Panc1 (cell line): ENCODE measurements around the gene CD101. TPM values are rescaled to one million over a fixed set of nuclear protein-coding genes. Genes with fewer than 3 reads are reported as not detected.

Experiments used
- ATAC-seq: fragments of 200-7000 bp; cut with Tn5 transposase; 2 replicates; pipeline ENCODE4 v1.9.1; 2020; ENCODE audit warnings: mild to moderate bottlenecking, moderate library complexity
- BruUV-seq: library from RNA; stranded (reverse); fragments of 400-500 nt; replicated peaks from 2 replicates; lab custom pipeline; 2021; lab: Mats Ljungman, UMichigan
- CTCF ChIA-PET: fragments of 300-600 bp; sonication (Branson Sonifier 250); formaldehyde crosslinking; loops from one replicate; lab custom pipeline; 2022; ENCODE audit warnings: antibody characterized with exemption; lab: Charles Lee
- POLR2A ChIA-PET: fragments of 300-600 bp; sonication (Branson Sonifier 250); formaldehyde crosslinking; loops from one replicate; lab custom pipeline; 2022; ENCODE audit warnings: antibody characterized with exemption; lab: Charles Lee
- DNase-seq: peaks from one replicate; pipeline ENCODE4 v3.0.0-alpha.2; 2010; ENCODE audit warnings: low read depth, low spot score
- H3K27ac ChIP-seq: 2 replicates; pipeline ENCODE4 v1.5.1; 2011; ENCODE audit warnings: mild to moderate bottlenecking, low read length, inconsistent platforms
- H3K27me3 ChIP-seq: fragments of 200-500 bp; sonication (Bioruptor generic); 2 replicates; pipeline ENCODE4 v1.6.0; 2014; ENCODE audit warnings: low read length, inconsistent platforms; ENCODE audit not compliant: control insufficient read depth, insufficient read depth
- H3K36me3 ChIP-seq: fragments of 200-500 bp; sonication (Bioruptor generic); 2 replicates; pipeline ENCODE4 v1.5.1; 2014; ENCODE audit warnings: inconsistent platforms, mild to moderate bottlenecking, low read length, moderate library complexity; ENCODE audit not compliant: control insufficient read depth, insufficient read depth
- H3K4me1 ChIP-seq: 2 replicates; pipeline ENCODE4 v1.5.1; 2011; ENCODE audit warnings: inconsistent platforms, mild to moderate bottlenecking, low read length, moderate library complexity; ENCODE audit not compliant: control insufficient read depth, insufficient read depth
- H3K4me3 ChIP-seq, 2 experiments: 2 replicates each; pipeline ENCODE4 v1.5.1; 2011 to 2012; ENCODE audit warnings: low read depth in 2 of 2, low read length in 2 of 2, mild to moderate bottlenecking in 2 of 2, inconsistent platforms in 1 of 2, moderate library complexity in 1 of 2
- H3K9me3 ChIP-seq: fragments of 200-500 bp; sonication (Bioruptor generic); 2 replicates; pipeline ENCODE4 v1.5.1; 2014; ENCODE audit warnings: low read depth, mild to moderate bottlenecking, inconsistent platforms, low read length, moderate library complexity; ENCODE audit not compliant: control insufficient read depth, insufficient read depth
- POLR2AphosphoS5 ChIP-seq: IDR thresholded peaks from 2 replicates; pipeline ENCODE4 v1.6.1; 2012; ENCODE audit warnings: mild to moderate bottlenecking, low read depth, low read length, moderate library complexity
- SIN3A ChIP-seq: IDR thresholded peaks from 2 replicates; pipeline ENCODE4 v1.6.1; 2012; ENCODE audit warnings: low read depth, mild to moderate bottlenecking, low read length, moderate library complexity, borderline replicate concordance; ENCODE audit not compliant: insufficient read depth
- TCF7L2 ChIP-seq: IDR thresholded peaks from 2 replicates; pipeline ENCODE4 v1.6.1; 2011; ENCODE audit warnings: mild to moderate bottlenecking, low read depth, low read length, inconsistent platforms
- in situ Hi-C: cut with HindIII; loops from 2 replicates; pipeline ENCODE4 v1.10.0; 2016; ENCODE audit warnings: low sequenced_read_pairs, low pct_unique_long_range_greater_than_20kb
- intact Hi-C: fragments of 100-400 bp; cut with micrococcal nuclease; formaldehyde crosslinking; loops from one replicate; pipeline ENCODE4 v1.10.0; 2022; ENCODE audit not compliant: unreplicated experiment
- total RNA-seq: library from RNA; stranded (reverse); gene quantifications from one replicate; pipeline ENCODE4 v1.2.1, GENCODE V29; 2021; ENCODE audit not compliant: unreplicated experiment
- TF ChIP-seq, protein P1 (sequence below): fragments of 450-650 bp; IDR thresholded peaks from 2 replicates; pipeline ENCODE4 v1.5.1; 2017; ENCODE audit warnings: mild to moderate bottlenecking
- TF ChIP-seq, protein P2 (sequence below), 2 experiments: IDR thresholded peaks; 2 replicates each; pipeline ENCODE4 v1.6.1; 2011 to 2012; ENCODE audit warnings: low read depth in 2 of 2, control low read depth in 1 of 2, low read length in 1 of 2, mild to moderate bottlenecking in 1 of 2, moderate library complexity in 1 of 2; ENCODE audit not compliant: insufficient read depth in 1 of 2

The CD101 gene
- total RNA-seq, 1 experiment from 2014 or later = not detected

GRCh38 chr1:117059678-117060440, 58.3 kb downstream of the CD101 start, which contains the start of gene TTF2:
Gene TTF2 (plus strand): TSS chr1:117060326. CDS start chr1:117060347, 21 bp downstream.
- in situ Hi-C loops (no loop called here), intact Hi-C loops (loop anchor here (2.0 to 5.0 kb wide), 2 partner anchors 328 to 485 kb away; no protein-coding TSS in a partner anchor)
- Histone ChIP-seq H3K9me3 (no peaks in the 10 kb centered on the region), H3K36me3 (peaks cover 4% of the 10 kb centered on the region), H3K4me3 (peak within 1 kb of the TSS; percentile 73 to 85), H3K27ac (peak within 1 kb of the TSS; percentile 76), H3K27me3 (no peaks in the 10 kb centered on the region), H3K4me1 (peaks cover 9% of the 10 kb centered on the region; the same call in 1 of the 2 replicates)
- TF ChIP-seq SIN3A (peak; percentile 94), TCF7L2 (peak; percentile 37; the same call in 1 of the 2 replicates), POLR2AphosphoS5 (no peak; the same call in 1 of the 2 replicates)
- TF ChIP-seq, protein P1, sequence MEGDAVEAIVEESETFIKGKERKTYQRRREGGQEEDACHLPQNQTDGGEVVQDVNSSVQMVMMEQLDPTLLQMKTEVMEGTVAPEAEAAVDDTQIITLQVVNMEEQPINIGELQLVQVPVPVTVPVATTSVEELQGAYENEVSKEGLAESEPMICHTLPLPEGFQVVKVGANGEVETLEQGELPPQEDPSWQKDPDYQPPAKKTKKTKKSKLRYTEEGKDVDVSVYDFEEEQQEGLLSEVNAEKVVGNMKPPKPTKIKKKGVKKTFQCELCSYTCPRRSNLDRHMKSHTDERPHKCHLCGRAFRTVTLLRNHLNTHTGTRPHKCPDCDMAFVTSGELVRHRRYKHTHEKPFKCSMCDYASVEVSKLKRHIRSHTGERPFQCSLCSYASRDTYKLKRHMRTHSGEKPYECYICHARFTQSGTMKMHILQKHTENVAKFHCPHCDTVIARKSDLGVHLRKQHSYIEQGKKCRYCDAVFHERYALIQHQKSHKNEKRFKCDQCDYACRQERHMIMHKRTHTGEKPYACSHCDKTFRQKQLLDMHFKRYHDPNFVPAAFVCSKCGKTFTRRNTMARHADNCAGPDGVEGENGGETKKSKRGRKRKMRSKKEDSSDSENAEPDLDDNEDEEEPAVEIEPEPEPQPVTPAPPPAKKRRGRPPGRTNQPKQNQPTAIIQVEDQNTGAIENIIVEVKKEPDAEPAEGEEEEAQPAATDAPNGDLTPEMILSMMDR = no peak
- TF ChIP-seq, protein P2, sequence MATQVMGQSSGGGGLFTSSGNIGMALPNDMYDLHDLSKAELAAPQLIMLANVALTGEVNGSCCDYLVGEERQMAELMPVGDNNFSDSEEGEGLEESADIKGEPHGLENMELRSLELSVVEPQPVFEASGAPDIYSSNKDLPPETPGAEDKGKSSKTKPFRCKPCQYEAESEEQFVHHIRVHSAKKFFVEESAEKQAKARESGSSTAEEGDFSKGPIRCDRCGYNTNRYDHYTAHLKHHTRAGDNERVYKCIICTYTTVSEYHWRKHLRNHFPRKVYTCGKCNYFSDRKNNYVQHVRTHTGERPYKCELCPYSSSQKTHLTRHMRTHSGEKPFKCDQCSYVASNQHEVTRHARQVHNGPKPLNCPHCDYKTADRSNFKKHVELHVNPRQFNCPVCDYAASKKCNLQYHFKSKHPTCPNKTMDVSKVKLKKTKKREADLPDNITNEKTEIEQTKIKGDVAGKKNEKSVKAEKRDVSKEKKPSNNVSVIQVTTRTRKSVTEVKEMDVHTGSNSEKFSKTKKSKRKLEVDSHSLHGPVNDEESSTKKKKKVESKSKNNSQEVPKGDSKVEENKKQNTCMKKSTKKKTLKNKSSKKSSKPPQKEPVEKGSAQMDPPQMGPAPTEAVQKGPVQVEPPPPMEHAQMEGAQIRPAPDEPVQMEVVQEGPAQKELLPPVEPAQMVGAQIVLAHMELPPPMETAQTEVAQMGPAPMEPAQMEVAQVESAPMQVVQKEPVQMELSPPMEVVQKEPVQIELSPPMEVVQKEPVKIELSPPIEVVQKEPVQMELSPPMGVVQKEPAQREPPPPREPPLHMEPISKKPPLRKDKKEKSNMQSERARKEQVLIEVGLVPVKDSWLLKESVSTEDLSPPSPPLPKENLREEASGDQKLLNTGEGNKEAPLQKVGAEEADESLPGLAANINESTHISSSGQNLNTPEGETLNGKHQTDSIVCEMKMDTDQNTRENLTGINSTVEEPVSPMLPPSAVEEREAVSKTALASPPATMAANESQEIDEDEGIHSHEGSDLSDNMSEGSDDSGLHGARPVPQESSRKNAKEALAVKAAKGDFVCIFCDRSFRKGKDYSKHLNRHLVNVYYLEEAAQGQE (IDR thresholded peaks at IDR 0.05; ENCODE audit: insufficient read depth in 1 of 2, low read depth in 2 of 2, low read length in 1 of 2) = no peak
- DNase-seq (peak; percentile 89), ATAC-seq (peak; percentile 98)
- POLR2A ChIA-PET = interaction anchor here (0.6 to 1.1 kb wide), 2 partner anchors 56 to 685 kb away, joined by 3 to 5 read pairs; no protein-coding TSS in a partner anchor
- no TSS peak for BruUV-seq
- CTCF ChIA-PET = interaction anchor here (0.6 to 1.1 kb wide), 3 partner anchors 206 to 687 kb away, joined by 3 to 7 read pairs (median 4); partner anchors contain the start of gene ATP1A1

DNA sequence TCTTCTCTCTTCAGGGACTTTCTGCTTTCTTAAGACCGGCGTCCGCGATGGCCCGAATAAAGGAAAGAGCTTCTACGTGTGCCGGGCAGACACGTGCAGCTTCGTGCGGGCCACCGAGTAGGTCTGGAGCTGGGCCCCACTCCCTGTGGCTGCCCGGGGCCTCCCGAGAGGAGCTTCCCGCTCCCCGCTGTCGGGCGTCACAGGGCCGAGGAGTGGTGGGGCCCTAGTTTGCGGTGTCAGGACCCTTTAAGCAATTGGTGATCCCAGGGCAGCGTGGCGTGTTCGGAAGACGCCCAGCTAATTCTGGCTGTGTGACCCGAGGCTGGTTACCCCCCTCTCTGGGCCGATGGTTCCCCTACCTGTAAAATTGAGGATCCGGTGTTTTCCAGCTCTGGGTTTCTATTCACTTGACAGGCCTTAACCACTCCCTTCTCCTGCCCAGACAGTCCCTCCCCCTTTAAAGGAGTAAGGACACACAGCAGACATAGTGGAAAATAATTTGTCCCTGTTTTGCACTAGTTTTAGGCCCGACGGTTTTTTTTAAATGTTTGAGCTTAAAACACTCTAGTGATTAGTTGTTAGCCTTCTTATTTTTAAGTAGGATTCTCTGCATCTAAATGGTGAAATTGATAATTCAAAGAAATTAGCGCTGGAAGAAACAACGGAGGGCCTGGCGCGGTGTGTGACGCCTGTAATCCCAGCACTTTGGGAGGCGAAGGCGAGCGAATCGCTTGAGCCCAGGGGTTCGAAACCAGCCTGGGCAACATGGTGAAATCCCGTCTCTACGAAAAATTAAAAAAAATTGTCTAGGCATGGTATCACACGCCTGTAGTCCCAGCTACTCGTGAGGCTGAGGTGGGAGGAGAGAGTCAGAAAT, 59.1 kb downstream of the CD101 start:
- in situ Hi-C loops = no loop called here
- ChIA-PET POLR2A (interaction anchor here (0.6 kb wide), 1 partner anchor 55 kb away, joined by 5 read pairs; no protein-coding TSS in a partner anchor), CTCF (interaction anchor here (0.6 to 1.1 kb wide), 3 partner anchors 207 to 687 kb away, joined by 3 to 7 read pairs (median 4); partner anchors contain the start of gene ATP1A1)
- TSS peak; percentile 91 for BruUV-seq
- H3K36me3 ChIP-seq = peaks cover 4% of the 10 kb centered on the region
- TF ChIP-seq SIN3A = no peak
- TF ChIP-seq, protein P2 (IDR thresholded peaks at IDR 0.05; ENCODE audit: insufficient read depth in 1 of 2, low read depth in 2 of 2, low read length in 1 of 2) = no peak
- no peaks in the 10 kb centered on the region for H3K27me3 ChIP-seq
- H3K4me3 ChIP-seq = peak overlapping the region; percentile 73 to 85
- intact Hi-C loops = no loop called here
- peak overlapping the region; percentile 68 for H3K27ac ChIP-seq
- peaks cover 9% of the 10 kb centered on the region; the same call in 1 of the 2 replicates for H3K4me1 ChIP-seq
- DNase-seq (no peak), ATAC-seq (peak; percentile 45)
- H3K9me3 ChIP-seq = no peaks in the 10 kb centered on the region
